ENCODE results near the gene B3GNT3.
A peak's percentile ranks its signal among the peaks of the same experiment; 100 is the strongest.

B3GNT3 gene

DNA sequence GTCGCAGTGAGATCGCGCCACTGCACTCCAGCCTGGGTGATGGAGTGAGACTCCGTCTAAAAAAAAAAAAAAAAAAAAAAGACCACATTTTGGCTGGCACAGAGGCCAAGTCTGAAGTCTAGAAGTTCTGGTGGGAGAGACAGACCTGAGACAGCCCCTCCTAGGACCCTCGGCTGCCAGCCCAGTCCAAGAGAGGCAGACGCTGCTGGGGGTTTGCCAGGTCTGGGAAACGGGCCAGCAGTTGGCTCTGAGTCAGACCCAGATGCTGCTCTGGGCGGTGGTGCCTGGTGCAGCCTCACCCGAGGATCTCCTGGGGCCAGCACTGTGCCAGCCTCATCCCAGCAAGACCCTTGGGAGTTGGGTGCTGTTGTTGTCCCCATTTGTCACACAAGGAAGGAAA is 37.8 kb upstream of the B3GNT3 start:
- TF ChIP-seq, protein P1, sequence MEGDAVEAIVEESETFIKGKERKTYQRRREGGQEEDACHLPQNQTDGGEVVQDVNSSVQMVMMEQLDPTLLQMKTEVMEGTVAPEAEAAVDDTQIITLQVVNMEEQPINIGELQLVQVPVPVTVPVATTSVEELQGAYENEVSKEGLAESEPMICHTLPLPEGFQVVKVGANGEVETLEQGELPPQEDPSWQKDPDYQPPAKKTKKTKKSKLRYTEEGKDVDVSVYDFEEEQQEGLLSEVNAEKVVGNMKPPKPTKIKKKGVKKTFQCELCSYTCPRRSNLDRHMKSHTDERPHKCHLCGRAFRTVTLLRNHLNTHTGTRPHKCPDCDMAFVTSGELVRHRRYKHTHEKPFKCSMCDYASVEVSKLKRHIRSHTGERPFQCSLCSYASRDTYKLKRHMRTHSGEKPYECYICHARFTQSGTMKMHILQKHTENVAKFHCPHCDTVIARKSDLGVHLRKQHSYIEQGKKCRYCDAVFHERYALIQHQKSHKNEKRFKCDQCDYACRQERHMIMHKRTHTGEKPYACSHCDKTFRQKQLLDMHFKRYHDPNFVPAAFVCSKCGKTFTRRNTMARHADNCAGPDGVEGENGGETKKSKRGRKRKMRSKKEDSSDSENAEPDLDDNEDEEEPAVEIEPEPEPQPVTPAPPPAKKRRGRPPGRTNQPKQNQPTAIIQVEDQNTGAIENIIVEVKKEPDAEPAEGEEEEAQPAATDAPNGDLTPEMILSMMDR (IDR thresholded peaks at IDR 0.05; ENCODE audit: insufficient read depth, low read depth, low read length, missing control alignments), result no peak
- no peak for DNase-seq (ENCODE audit: low read depth)
- no peak overlapping the region for H3K4me3 ChIP-seq (ENCODE audit: low read depth, low read length)

DNA sequence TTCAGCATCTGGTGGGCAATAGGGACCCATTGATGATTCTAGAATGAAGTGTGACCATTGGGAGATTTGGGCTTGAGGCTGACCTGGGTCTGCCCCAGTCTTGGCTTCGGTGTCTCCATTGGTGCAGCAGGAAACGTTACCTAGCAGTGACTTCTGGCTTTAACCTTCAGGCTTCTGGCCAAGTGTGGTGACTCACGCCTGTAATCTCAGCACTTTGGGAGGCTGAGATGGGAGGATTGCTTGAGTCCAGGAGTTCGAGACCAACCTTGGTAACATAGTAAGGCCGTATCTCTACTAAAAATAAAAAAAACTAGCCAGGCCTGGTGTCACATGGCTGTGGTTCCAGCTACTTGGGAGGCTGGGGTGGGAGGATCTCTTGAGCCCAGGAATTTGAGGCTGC is 36.4 kb upstream of the B3GNT3 start:
- TF ChIP-seq, protein P1 (IDR thresholded peaks at IDR 0.05; ENCODE audit: insufficient read depth, low read depth, low read length, missing control alignments), result no peak
- no peak overlapping the region for H3K4me3 ChIP-seq (ENCODE audit: low read depth, low read length)
- no peak for DNase-seq (ENCODE audit: low read depth)

DNA sequence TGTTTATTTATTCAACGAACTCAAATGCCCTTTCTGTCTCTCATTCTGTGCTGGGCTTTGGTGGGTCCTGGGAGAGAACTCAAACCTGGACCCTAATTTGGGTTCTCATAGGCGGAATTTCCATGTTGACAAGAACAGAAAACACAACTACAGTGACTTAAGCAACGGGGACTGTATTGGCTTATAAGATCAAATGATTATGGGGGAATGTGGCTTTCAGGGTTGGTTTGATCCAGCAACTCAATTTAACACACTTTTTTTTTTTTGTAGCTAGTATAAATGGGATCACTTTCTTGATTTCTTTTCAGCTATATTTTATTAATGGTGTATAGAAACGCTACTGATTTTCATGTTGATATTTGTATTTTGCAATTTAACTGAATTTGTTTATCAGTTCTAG is 33.8 kb upstream of the B3GNT3 start:
- TF ChIP-seq, protein P1 (IDR thresholded peaks at IDR 0.05; ENCODE audit: insufficient read depth, low read depth, low read length, missing control alignments), result no peak
- DNase-seq (ENCODE audit: low read depth), result no peak
- H3K4me3 ChIP-seq (ENCODE audit: low read depth, low read length), result no peak overlapping the region

DNA sequence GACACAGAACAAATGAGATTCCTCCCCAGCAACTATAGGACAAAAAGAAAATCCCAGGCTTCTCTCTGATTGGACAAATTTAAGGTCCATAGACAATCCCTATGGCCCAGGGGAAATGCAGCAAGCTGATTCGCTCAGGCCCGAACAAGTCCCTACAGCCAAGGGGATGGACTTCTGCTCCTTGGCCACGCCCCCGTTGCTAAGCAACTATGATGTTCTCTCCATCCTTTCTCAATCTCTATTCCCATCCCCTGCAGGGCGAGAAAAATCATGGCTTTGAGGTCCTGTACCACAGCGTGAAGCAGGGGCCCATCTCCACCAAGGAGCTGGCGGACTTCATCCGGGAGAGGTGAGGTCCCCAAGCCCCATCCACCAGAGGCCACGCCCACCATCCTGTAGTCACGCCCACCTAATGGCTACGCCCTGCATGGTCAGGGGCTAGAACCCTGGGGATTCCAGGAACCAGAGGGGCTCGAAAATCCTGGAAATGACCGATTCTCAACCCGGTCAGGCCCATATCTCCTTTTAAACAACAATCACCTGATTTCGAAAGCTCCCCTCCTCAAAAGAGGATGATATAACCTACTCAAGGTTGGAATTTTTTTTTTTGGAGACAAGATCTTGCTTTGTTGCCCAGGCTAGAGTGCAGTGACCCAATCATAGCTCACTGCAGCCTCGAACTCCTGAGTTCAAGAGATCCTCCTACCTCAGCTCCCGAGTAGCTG is 32.3 kb upstream of the B3GNT3 start:
- TF ChIP-seq, protein P1 (IDR thresholded peaks at IDR 0.05; ENCODE audit: insufficient read depth, low read depth, low read length, missing control alignments), result no peak
- DNase-seq (ENCODE audit: low read depth), result peak; percentile 64
- H3K4me3 ChIP-seq (ENCODE audit: low read depth, low read length), result no peak overlapping the region

DNA sequence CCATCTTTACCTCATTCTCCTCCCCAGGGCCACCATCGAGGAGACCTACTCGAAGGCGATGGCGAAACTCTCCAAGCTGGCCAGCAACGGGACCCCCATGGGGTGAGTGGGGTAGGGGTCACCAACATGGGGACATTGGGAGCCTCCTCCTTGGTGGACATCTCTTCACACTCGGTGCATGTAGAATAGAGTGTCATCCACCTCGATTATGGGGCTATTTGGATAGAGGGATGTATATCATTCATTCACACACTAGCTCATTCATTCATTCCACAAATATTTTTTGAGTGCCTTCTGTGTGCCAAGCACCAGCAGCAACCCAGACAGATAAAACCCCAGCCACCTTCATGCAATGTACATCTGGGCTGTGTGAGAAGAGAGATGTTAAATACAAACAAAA is 30.6 kb upstream of the B3GNT3 start:
- TF ChIP-seq, protein P1 (IDR thresholded peaks at IDR 0.05; ENCODE audit: insufficient read depth, low read depth, low read length, missing control alignments), result no peak
- H3K4me3 ChIP-seq (ENCODE audit: low read depth, low read length), result no peak overlapping the region
- DNase-seq (ENCODE audit: low read depth), result no peak

DNA sequence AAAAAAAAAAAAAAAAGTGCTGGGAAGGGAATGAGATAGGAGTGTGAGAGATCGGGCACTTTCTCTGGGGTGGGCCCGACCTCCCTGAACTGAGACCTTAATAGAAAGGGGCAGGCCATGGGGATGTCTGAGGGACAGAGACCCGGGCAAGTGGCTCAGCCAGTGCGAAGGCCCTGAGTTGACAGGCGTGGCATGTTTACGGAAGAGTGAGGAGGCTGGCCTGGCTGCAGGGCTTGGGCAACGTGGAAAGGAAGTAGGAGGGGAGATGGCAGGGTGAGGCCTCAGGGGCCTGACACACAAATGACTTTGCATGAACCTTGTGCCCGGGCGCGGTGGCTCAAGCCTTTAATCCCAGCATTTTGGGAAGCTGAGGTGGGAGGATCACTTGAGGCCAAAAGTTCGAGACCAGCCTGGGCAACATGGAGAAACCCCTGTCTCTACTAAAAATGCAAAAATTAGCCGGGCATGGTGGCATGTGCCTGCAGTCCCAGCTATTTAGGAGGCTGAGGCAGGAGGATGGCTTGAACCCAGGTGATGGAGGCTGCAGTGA is 29.8 kb upstream of the B3GNT3 start:
- H3K4me3 ChIP-seq (ENCODE audit: low read depth, low read length), result no peak overlapping the region
- peak; percentile 49 for DNase-seq (ENCODE audit: low read depth)
- TF ChIP-seq, protein P1 (IDR thresholded peaks at IDR 0.05; ENCODE audit: insufficient read depth, low read depth, low read length, missing control alignments), result no peak
